ENCODE measurements around the gene HEXA. TPM values are rescaled to one million over a fixed set of nuclear protein-coding genes. Genes with fewer than 3 reads are reported as not detected.

The HEXA gene
- total RNA-seq, 3 donors from 2014 or later (not counting 1 experiment from before 2014, with no cell fraction given) = 154 to 173 (median 172) TPM

DNA sequence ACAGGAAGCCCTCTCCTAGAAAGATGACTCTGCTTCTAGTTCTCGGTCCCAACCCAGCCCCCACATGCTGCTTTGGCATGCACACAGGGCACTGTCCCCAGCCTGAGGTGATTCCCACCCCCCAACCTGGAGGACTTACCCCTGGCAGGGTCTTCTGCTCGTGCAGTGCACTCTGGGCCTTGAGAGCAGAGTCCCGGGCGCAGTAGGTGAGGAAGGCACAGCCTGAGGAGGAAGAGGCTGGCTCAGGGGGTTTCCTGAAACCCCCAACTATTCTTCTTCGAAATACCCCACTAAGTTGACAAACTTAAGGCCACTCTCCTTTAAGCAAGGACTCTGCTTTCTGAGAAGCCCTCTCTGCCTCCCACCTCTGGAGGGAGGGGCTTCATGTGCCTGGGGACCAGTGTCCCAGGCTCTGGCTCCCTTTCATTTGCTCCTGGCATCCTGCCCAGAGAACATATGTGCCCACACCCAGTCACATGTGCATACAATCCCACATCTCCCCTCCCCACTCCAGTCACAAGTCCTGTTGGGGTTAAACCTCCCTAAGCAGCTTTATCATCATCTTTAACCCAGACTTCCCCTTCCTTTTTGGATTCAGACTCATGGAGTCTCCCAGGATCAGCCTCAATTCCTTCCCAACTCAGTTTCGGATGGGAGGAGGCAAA, 60.0 kb downstream of the HEXA start:
- ATAC-seq (no peak), DNase-seq (no peak)
- TF ChIP-seq CTCF (IDR thresholded peaks at IDR 0.05) = no peak
- H3K4me3 ChIP-seq (ENCODE audit: low read length) = no peak overlapping the region
- WGBS (ENCODE audit: insufficient coverage) = 66% methylated on average over 5 of the region's 6 CpGs
- no peak overlapping the region for H3K27ac Mint-ChIP-seq
- H3K4me1 Mint-ChIP-seq = peaks cover 15 to 19% of the 10 kb centered on the region in 2 donors
- peaks cover 15% of the 10 kb centered on the region for H3K4me1 ChIP-seq (ENCODE audit: control insufficient read depth, insufficient read depth, low read length)
- no peaks in the 10 kb centered on the region for H3K36me3 Mint-ChIP-seq
- H3K9me3 Mint-ChIP-seq = peaks cover 0 to 2% of the 10 kb centered on the region in 2 donors
- H3K27me3 ChIP-seq (ENCODE audit: control insufficient read depth, insufficient read depth, low read length) = no peaks in the 10 kb centered on the region
- H3K27ac ChIP-seq (ENCODE audit: low read length) = no peak overlapping the region
- H3K9me3 ChIP-seq (ENCODE audit: control insufficient read depth, insufficient read depth, low read length) = no peaks in the 10 kb centered on the region
- no peaks in the 10 kb centered on the region for H3K36me3 ChIP-seq (ENCODE audit: control insufficient read depth, insufficient read depth, low read length)
- intact Hi-C loops (cut with micrococcal nuclease) = loop anchor here (10.0 kb wide), 2 partner anchors 159 to 359 kb away; partner anchors contain the start of gene ARIH1
- no peak overlapping the region for H3K4me3 Mint-ChIP-seq
- no peaks in the 10 kb centered on the region for H3K27me3 Mint-ChIP-seq (ENCODE audit: low read depth in 2 of 2)

- no peak for TF ChIP-seq CTCF (IDR thresholded peaks at IDR 0.05)
- Mint-ChIP-seq H3K27ac (no peak overlapping the region), H3K4me1 (peaks cover 5 to 6% of the 10 kb centered on the region in 2 donors), H3K36me3 (no peaks in the 10 kb centered on the region), H3K27me3 (ENCODE audit: low read depth in 2 of 2) (no peaks in the 10 kb centered on the region), H3K9me3 (no peaks in the 10 kb centered on the region), H3K4me3 (no peak overlapping the region)
- Histone ChIP-seq H3K36me3 (ENCODE audit: control insufficient read depth, insufficient read depth, low read length) (no peaks in the 10 kb centered on the region), H3K9me3 (ENCODE audit: control insufficient read depth, insufficient read depth, low read length) (no peaks in the 10 kb centered on the region), H3K27me3 (ENCODE audit: control insufficient read depth, insufficient read depth, low read length) (no peaks in the 10 kb centered on the region), H3K4me1 (ENCODE audit: control insufficient read depth, insufficient read depth, low read length) (no peaks in the 10 kb centered on the region), H3K4me3 (ENCODE audit: low read length) (no peak overlapping the region), H3K27ac (ENCODE audit: low read length) (no peak overlapping the region)
- intact Hi-C loops (cut with micrococcal nuclease) = loop anchor here (5.0 to 10.0 kb wide), 3 partner anchors 161 to 361 kb away; partner anchors contain the start of gene ARIH1
- DNase-seq = no peak
- 97% methylated on average over 2 of the region's 2 CpGs for WGBS (ENCODE audit: insufficient coverage)
- no peak for ATAC-seq
Observed at GRCh38 chr15:72313881-72314280, 61.9 kb downstream of the HEXA start.

- intact Hi-C loops (cut with micrococcal nuclease) = loop anchor here (5.0 to 10.0 kb wide), 3 partner anchors 161 to 361 kb away; partner anchors contain the start of gene ARIH1
- Mint-ChIP-seq H3K36me3 (no peaks in the 10 kb centered on the region), H3K4me3 (no peak overlapping the region), H3K27ac (no peak overlapping the region), H3K27me3 (ENCODE audit: low read depth in 2 of 2) (no peaks in the 10 kb centered on the region), H3K9me3 (no peaks in the 10 kb centered on the region), H3K4me1 (peaks cover under 1 to 1% of the 10 kb centered on the region in 2 donors)
- Histone ChIP-seq H3K36me3 (ENCODE audit: control insufficient read depth, insufficient read depth, low read length) (no peaks in the 10 kb centered on the region), H3K4me1 (ENCODE audit: control insufficient read depth, insufficient read depth, low read length) (no peaks in the 10 kb centered on the region), H3K4me3 (ENCODE audit: low read length) (no peak overlapping the region), H3K27me3 (ENCODE audit: control insufficient read depth, insufficient read depth, low read length) (no peaks in the 10 kb centered on the region), H3K9me3 (ENCODE audit: control insufficient read depth, insufficient read depth, low read length) (no peaks in the 10 kb centered on the region), H3K27ac (ENCODE audit: low read length) (no peak overlapping the region)
- no peak for ATAC-seq
- DNase-seq = no peak
- WGBS (ENCODE audit: insufficient coverage) = 88% methylated on average over 2 of the region's 2 CpGs
- no peak for TF ChIP-seq CTCF (IDR thresholded peaks at IDR 0.05)
Observed at GRCh38 chr15:72313448-72313840, 62.4 kb downstream of the HEXA start.
